Measurements from ENCODE around the gene EVL.
"Not testable (repeated sequence)": the region's sequence is repeated elsewhere in the genome, so short reads cannot be mapped to it uniquely, and the experiment has no call there.

The EVL gene

GRCh38 chr14:100176811-100177327 is 111.6 kb downstream of the EVL start:
- no peak for DNase-seq (ENCODE audit: low spot score)

GRCh38 chr14:100178691-100179090 is 113.5 kb downstream of the EVL start:
- no peak for DNase-seq (ENCODE audit: low spot score)

DNA sequence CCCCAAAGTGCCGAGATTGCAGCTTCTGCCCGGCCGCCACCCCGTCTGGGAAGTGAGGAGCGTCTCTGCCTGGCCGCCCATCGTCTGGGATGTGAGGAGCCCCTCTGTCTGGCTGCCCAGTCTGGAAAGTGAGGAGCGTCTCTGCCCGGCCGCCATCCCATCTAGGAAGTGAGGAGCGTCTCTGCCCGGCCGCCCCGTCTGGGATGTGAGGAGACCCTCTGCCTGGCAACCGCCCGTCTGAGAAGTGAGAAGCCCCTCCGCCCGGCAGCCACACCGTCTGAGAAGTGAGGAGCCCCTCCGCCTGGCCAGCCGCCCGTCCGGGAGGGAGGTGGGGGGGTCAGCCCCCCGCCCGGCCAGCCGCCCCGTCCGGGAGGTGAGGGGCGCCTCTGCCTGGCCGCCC is 115.4 kb downstream of the EVL start:
- not testable (repeated sequence) for DNase-seq (ENCODE audit: low spot score)

DNA sequence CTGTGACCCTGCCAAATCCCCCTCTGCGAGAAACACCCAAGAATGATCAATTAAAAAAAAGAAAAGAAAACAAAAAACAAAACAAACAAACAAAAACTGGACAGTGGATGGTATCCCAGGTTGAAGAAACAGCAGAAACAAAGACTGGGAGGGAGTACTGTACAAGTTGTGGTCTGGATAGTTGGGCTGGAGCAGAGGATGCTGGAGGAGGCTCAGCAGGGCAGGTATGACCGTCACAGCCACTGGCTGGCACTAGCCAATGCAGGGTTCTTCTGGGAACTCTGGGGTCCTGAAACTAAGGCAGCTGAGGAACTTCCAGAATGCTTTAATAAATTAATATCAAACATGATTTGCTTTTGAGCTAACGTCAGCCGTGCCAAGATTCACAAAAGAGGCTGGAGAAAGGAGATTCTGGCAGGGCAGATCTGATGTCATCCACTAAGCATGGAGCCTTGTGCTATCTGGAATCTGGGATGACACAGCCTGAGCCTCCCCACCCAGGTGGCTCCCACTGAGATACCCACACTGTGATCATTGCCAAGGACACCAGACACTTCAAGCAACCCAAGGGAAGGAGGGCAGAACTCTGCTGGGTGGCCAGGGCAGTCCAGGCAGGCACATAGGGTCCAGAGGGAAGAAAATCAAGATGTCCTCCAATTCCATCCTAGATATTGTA is 116.8 kb downstream of the EVL start:
- not testable (repeated sequence) for DNase-seq (ENCODE audit: low spot score)

DNA sequence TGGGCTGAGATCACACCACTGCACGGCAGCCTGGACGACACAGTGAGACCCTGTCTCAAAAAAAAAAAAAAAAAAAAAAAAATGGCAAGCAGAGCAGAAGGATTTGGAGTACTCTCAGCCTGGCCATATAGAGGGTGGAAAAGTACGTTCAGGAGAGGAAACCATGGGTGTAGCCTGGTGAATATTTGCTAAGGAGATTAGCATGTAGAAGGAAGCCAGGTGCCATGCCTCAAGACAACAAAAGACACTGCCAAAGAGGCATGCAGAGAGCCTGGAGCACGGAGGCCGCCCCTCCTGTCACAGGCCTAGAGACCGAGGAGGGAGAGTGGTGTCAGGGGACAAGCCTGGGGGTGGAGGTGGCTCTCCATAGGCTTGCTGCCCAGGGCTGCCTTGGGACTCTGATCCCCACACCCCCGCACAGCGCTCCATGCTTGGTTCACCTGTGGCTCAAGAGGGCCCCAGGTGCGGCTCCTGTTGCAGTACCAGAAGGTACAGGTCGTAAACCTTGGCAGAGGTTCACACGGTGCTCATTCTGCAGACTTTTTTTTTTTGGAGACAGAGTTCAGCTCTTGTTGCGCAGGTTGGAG is 122.1 kb downstream of the EVL start:
- no peak for DNase-seq (ENCODE audit: low spot score)

DNA sequence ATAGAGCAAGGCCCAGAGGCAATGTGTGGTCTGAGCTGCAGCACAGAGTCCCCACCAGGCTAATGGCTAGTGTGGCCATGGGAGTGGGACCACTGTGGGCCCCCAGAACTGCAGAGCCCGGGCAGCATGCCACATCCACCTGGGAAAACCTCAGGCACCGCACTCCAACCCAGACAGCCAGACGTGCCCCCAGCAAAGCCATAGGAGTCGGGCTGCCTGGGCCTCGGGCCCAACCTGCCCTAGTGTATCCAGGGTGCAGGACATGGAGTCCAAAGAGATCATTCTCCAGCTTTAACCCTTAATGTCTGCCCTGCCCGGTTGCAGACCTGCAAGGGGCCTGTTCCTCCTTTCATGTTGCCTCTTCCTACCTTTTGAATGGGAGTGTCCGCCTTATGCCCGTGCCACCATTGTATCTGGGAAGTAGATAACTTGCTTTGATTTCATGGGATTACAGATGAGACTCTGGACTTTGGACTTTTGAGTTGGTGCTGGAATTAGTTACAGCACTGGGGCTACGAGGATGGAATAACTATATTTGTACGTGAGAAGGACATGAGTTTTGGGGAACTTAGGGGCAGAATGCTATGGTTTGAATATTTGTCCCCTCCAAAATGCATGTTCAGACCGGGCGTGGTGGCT is 123.3 kb downstream of the EVL start:
- no peak for DNase-seq (ENCODE audit: low spot score)

GRCh38 chr14:100190126-100190525 is 124.9 kb downstream of the EVL start:
- DNase-seq (ENCODE audit: low spot score) = no peak

GRCh38 chr14:100191584-100192249 is 126.5 kb downstream of the EVL start:
- no peak for DNase-seq (ENCODE audit: low spot score)

DNA sequence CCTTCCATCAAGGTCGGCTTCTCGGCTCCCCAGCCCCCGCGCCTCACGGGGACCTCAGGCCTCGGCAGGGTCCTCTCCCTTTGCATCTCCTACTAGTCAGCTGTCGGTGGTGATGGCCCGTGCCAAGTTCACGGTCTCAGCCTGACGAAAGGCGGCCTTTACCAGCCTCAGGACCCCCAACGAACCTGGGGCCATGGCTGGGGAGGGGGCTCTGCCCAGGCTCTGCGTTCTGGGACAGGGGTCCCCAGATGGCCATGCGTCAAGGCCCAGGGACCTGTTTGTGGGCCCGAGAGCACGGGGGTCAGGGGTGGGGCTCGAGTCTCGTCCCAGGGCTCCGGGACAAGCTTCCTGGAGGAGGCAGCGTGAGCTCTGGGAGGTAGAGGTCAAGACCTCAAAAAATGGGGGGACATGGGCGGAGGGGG is 127.0 kb downstream of the EVL start:
- DNase-seq (ENCODE audit: low spot score) = no peak

DNA sequence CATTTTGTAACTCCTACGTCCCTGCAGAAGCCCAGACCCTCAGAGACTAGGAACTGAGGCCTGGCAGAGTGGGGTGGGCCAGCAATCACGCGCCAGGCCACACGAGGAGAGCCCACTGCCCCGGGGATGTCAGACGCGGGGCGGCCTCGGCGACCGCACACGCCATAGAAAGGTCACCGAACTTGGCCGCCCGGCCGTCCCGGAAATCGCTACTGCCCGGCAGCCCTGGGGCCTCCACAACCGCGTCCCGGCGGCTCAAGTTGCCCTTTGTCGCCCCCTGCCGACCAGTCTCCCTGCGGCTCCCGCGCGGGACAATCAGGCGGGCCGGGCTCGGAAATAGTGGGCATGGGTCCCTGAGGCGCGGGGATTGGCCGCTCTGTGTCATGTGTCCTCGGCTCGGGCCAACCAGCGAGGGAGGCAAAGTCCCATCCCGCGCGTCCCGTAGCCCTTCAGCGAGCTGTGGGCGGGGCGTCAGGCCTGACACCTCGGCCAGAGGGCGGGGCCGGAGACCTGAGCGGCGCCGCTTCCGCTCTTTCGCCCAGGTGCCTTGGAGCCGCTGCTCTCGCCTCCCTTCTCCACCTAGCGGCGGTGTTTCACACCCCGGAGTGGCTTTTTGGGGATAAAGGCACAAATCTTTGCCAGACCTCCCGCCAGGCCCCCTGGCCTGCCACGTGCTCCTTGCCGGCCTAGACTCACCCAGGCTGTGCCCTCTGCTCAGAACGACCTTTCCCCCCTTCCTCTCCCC is 127.6 kb downstream of the EVL start:
- peak; percentile 98 for DNase-seq (ENCODE audit: low spot score)

All from LoVo (cell line).